GM12875 (cell line): ENCODE measurements around the gene FYN.

Experiments used
- H3K4me3 ChIP-seq: one replicate; pipeline ENCODE4 v1.5.1; 2011; ENCODE audit warnings: low read depth, low read length, control low read depth
- CTCF ChIP-seq: IDR thresholded peaks from 2 replicates; pipeline ENCODE4 v1.5.1; 2011; ENCODE audit warnings: low read depth, mild to moderate bottlenecking, control low read depth, inconsistent platforms, low read length, moderate library complexity, borderline replicate concordance; ENCODE audit not compliant: insufficient read depth

FYN gene

DNA sequence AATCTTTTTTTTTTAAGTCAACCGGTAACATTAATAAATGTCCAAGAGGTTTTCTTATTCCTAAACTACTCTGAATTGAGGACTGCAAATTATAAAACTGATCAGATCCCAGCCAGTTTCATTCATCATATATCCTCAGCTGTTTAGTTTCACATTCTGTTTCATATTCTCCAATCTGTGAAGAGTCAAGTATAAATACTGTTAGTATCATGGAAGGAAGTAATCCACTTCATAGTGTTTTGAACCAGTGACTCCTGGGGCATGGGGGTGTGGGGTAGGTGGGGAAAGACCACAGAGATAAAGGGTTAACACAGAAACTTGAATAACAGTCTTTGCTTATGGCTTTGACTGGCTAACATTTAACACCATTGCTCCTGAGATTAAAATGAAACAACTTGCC is 69.9 kb downstream of the FYN start:
- H3K4me3 ChIP-seq = no peak overlapping the region
- TF ChIP-seq CTCF = no peak

DNA sequence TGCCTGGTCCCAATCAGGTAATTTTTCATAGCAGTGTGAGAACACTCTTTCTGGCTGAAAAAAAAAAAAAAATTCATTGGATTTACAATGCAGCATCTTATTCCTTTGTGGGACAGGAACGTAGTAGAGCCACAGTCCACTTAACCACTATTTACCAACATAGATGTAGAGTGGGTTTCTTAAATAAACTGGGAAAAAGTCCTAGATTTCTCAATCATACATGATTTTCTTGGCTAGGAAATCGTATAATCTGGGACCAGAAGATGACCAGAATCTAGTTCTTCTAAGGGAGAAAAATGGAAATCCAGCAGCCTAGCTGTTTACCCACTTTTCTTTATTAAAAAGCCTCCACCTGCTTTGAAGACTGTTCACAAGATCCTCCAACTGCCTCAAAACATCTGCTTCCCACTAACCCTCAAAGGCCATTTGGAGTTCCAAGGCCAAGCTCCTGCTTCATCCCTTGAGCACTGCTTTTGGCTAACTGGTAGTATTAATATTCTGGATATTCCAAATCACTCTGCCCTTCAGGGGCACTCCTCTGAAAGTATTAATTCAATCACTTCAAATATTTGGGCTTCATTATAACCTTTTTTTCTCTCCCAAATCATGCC is 70.4 kb downstream of the FYN start:
- TF ChIP-seq CTCF = no peak
- no peak overlapping the region for H3K4me3 ChIP-seq

- TF ChIP-seq CTCF = no peak
- H3K4me3 ChIP-seq = no peak overlapping the region
Observed at GRCh38 chr6:111802015-111802414, 71.2 kb downstream of the FYN start.

- H3K4me3 ChIP-seq = no peak overlapping the region
- no peak for TF ChIP-seq CTCF
Observed at GRCh38 chr6:111800821-111801220, 72.4 kb downstream of the FYN start.

GRCh38 chr6:111800259-111800765 is 72.9 kb downstream of the FYN start:
- TF ChIP-seq CTCF = no peak
- no peak overlapping the region for H3K4me3 ChIP-seq

GRCh38 chr6:111799576-111800258 is 73.5 kb downstream of the FYN start:
- 0 out of 2 replicates have a peak, but pooled peaks have one; percentile 14 for TF ChIP-seq CTCF
- no peak overlapping the region for H3K4me3 ChIP-seq

DNA sequence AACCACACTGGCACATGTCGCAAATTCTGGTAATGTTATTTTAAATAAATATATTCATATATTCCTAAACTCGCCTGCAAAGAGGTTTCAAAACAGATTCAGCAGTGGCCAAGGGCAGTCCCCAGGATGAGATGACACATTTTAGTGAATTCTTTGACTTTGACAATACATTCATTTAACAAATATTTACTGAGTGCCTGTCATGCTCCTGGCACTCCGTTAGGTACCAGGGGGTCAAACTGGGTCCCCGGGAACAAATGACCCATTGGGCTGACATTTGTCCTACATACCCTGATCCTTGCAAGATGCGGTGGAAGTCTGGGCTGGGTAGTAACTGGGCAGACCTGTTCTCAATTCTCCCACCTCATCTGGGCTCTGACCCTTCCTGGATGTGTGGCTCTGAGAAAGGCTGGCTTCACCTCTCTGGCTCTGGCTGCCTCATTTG is 74.9 kb downstream of the FYN start:
- no peak overlapping the region for H3K4me3 ChIP-seq
- no peak for TF ChIP-seq CTCF
